ENCODE data around the gene FTL.

DNA sequence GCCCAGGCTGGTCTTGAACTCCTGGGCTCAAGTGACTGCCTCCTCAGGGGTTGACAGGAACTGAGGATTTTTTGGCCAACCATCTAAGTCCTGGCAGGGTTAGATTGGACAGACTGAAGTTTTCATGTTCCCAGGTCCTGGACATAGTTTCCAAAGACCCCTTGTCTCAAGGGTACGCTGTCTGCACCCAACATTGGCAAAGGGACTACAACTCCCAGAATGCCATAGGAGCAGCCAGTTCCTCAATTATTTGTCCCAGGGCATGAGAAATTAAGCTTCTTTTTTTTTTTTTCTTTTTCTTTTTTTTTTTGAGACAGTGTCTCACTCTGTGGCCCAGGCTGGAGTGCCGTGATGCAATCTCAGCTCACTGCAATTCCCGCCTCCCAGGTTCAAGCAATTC is 21.1 kb downstream of the FTL start:
- TF ChIP-seq, protein P1, sequence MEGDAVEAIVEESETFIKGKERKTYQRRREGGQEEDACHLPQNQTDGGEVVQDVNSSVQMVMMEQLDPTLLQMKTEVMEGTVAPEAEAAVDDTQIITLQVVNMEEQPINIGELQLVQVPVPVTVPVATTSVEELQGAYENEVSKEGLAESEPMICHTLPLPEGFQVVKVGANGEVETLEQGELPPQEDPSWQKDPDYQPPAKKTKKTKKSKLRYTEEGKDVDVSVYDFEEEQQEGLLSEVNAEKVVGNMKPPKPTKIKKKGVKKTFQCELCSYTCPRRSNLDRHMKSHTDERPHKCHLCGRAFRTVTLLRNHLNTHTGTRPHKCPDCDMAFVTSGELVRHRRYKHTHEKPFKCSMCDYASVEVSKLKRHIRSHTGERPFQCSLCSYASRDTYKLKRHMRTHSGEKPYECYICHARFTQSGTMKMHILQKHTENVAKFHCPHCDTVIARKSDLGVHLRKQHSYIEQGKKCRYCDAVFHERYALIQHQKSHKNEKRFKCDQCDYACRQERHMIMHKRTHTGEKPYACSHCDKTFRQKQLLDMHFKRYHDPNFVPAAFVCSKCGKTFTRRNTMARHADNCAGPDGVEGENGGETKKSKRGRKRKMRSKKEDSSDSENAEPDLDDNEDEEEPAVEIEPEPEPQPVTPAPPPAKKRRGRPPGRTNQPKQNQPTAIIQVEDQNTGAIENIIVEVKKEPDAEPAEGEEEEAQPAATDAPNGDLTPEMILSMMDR (IDR thresholded peaks at IDR 0.05; ENCODE audit: poor library complexity), result no peak
- TF ChIP-seq EZH2 (IDR thresholded peaks at IDR 0.05; ENCODE audit: borderline replicate concordance) (no peak), EZH2phosphoT487 (IDR thresholded peaks at IDR 0.05; ENCODE audit: low read depth, severe bottlenecking, unreplicated experiment) (no peak)
